RWPE1 (cell line): ENCODE results near the gene POU2F1.

Experiments used
- CTCF ChIA-PET: fragments of 350-600 bp; sonication (Branson Sonifier 250); formaldehyde crosslinking; extraction: SDS; loops from one replicate; lab custom pipeline; 2021; lab: Yijun Ruan, JAX
- POLR2A ChIA-PET: fragments of 400-600 bp; formaldehyde crosslinking; extraction: SDS; loops from one replicate; lab custom pipeline; 2020; ENCODE audit warnings: antibody characterized with exemption; ENCODE audit not compliant: low non-redundant PET; lab: Yijun Ruan, JAX
- DNase-seq: peaks from one replicate; pipeline ENCODE4 v3.0.0; 2012; ENCODE audit warnings: low spot score
- H3K27ac ChIP-seq: fragments of 450-650 bp; 2 replicates; pipeline ENCODE4 v1.5.1; 2017
- TF ChIP-seq, protein P1 (sequence below): fragments of 450-650 bp; conservative IDR thresholded peaks from 2 replicates; pipeline ENCODE4 v1.5.1; 2017; ENCODE audit warnings: low read depth, mild to moderate bottlenecking

POU2F1 gene

DNA sequence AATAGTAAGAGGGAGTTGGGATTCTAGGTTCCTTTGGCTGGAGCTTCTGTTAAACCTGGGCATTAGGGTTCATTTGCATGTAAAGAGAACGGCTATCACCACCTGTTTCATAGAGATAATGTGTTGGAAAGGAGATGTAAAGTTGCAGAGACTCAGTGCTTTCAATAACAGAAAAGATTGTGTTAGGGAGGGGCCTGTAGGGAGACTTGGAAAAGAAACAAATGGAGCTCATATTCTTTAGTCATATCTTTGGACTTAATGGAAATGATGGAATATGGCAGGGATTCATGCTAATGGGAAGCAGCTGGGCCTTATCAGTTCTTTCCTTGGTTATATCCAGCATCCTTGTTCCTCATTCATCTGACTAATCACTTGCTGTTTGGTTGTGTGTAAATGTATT lies 152.7 kb downstream of the POU2F1 start:
- no peak for DNase-seq
- no peak overlapping the region for H3K27ac ChIP-seq
- TF ChIP-seq, protein P1, sequence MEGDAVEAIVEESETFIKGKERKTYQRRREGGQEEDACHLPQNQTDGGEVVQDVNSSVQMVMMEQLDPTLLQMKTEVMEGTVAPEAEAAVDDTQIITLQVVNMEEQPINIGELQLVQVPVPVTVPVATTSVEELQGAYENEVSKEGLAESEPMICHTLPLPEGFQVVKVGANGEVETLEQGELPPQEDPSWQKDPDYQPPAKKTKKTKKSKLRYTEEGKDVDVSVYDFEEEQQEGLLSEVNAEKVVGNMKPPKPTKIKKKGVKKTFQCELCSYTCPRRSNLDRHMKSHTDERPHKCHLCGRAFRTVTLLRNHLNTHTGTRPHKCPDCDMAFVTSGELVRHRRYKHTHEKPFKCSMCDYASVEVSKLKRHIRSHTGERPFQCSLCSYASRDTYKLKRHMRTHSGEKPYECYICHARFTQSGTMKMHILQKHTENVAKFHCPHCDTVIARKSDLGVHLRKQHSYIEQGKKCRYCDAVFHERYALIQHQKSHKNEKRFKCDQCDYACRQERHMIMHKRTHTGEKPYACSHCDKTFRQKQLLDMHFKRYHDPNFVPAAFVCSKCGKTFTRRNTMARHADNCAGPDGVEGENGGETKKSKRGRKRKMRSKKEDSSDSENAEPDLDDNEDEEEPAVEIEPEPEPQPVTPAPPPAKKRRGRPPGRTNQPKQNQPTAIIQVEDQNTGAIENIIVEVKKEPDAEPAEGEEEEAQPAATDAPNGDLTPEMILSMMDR = no peak
- POLR2A ChIA-PET = no interaction called here
- CTCF ChIA-PET = interaction anchor here (0.6 kb wide), 1 partner anchor 304 kb away, joined by 3 read pairs; no protein-coding TSS in a partner anchor

DNA sequence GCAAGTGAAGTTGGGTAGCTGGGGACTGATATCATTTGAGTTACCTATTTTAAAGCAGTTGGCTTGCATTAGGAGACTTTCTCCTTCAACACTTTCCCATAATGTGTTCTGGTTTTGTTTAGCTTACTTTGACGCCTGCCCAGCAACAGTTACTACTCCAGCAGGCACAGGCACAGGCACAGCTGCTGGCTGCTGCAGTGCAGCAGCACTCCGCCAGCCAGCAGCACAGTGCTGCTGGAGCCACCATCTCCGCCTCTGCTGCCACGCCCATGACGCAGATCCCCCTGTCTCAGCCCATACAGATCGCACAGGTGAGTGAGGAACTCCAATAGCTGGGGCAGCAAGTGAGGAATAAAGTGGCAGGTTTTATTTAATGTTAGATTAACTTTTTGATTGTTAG lies 153.3 kb downstream of the POU2F1 start:
- TF ChIP-seq, protein P1 = no peak
- ChIA-PET POLR2A (no interaction called here), CTCF (interaction anchor here (0.6 kb wide), 1 partner anchor 170 kb away, joined by 3 read pairs; no protein-coding TSS in a partner anchor)
- no peak for DNase-seq
- no peak overlapping the region for H3K27ac ChIP-seq

DNA sequence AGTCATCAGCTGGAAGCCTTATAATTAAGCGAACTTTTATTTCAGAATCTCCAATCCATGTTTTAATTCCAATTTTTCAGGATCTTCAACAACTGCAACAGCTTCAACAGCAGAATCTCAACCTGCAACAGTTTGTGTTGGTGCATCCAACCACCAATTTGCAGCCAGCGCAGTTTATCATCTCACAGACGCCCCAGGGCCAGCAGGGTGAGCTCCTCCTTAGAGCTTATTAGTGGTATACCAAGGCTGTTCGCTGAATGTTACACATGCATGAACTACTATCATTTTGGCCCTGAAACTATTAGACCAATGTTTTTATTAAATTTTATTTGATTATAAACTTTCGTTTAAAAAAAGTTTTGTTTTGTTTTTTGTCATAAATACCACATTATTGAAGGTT lies 155.3 kb downstream of the POU2F1 start:
- H3K27ac ChIP-seq = no peak overlapping the region
- no peak for DNase-seq
- CTCF ChIA-PET = interaction anchor here (0.6 kb wide), 1 partner anchor 33 kb away, joined by 3 read pairs; no protein-coding TSS in a partner anchor
- TF ChIP-seq, protein P1 = no peak
- POLR2A ChIA-PET = no interaction called here

DNA sequence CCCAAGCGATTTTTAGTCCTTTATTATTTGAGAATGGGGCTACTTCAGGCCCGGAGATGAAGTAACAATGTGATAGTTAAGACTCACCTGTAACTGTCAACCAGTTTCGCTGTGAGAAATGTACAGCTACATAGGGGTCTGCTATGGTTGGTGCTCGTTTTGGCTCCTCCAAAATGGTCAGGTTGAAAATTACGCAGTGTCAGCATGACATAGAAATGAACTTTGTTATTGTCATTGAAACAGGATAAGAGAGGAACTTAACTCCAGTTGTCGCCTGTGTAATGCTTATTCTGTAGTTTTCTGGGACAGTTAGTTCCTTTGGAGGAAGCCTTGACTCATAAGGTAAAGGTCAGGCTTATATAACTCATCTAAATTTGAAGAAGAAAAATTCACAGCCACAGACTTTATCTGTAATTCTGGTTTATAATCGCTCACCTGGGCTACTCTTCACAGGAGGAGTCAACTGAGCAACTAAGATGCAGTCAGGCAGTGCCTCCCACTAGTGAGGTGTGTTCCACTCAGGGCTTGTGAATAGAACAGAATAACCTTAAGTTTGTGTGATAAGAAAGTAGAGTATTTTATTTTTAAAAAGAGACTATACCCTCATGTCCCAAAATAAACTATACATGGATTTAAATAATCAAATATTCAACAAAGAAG lies 166.7 kb downstream of the POU2F1 start:
- TF ChIP-seq, protein P1 = no peak
- ChIA-PET POLR2A (no interaction called here), CTCF (no interaction called here)
- H3K27ac ChIP-seq = no peak overlapping the region
- DNase-seq = no peak

DNA sequence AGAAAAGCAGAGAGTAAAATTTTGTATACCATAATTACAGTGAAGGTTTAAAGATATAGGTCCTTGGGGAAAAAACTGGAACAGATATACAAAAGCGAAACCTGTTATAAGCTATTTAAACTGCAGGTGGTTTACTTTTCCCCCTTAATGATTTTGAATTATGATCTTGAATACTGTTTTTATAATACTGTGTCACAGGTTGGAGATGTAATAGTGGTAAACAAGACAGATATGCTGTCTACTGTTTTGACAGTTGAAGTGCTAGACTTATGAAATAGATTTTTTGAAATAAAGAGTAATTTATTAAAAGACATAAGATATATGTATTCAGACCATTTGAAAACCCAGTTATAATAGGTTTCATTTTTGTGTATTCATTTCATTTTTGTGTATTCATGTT lies 168.3 kb downstream of the POU2F1 start:
- ChIA-PET CTCF (no interaction called here), POLR2A (no interaction called here)
- TF ChIP-seq, protein P1 = no peak
- DNase-seq = no peak
- no peak overlapping the region for H3K27ac ChIP-seq

DNA sequence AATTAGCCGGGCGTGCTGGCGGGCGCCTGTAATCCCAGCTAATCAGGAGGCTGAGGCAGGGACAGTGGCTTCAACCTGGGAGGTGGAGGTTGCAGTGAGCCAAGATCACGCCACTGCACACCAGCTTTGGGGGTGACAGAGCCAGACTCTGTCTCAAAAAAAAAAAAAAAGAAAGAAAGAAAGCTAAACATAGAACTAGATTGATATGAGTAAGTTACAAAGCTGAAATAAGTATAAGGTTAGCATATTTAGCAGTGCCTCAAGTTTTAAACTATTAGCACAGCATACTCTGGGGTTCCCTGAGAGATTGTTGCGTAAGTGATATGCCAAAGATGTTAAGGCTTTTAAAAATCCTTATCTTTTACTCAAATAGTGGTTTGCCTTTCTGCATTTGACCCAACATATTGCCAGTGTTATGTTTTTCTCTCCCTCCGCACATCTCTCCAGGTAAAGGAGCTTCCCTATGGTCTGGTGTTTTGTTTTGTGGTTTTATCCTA lies 171.6 kb downstream of the POU2F1 start:
- POLR2A ChIA-PET = no interaction called here
- DNase-seq = no peak
- CTCF ChIA-PET = interaction anchor here (0.5 kb wide), 1 partner anchor 127 kb away, joined by 3 read pairs; no protein-coding TSS in a partner anchor
- TF ChIP-seq, protein P1 = no peak
- H3K27ac ChIP-seq = no peak overlapping the region
